HL-60 (cell line): ENCODE data around the gene TMEM94.

Experiments used
- CTCF ChIP-seq: IDR thresholded peaks from one replicate; pipeline ENCODE4 v1.5.1; 2011; ENCODE audit warnings: low read length, control low read depth, inconsistent platforms; ENCODE audit not compliant: insufficient read depth
- POLR2AphosphoS5 ChIP-seq: IDR thresholded peaks from 2 replicates; pipeline ENCODE4 v1.6.1; 2012; ENCODE audit warnings: low read depth

- no peak for TF ChIP-seq CTCF
- no peak for TF ChIP-seq POLR2AphosphoS5
Measured at GRCh38 chr17:75433218-75433783, 23.1 kb upstream of the TMEM94 start.
